Measurements from ENCODE around the gene SOCS6.
"Not testable (repeated sequence)": the region's sequence is repeated elsewhere in the genome, so short reads cannot be mapped to it uniquely, and the experiment has no call there.

Gene SOCS6

GRCh38 chr18:70365361-70365760 lies 76.5 kb downstream of the SOCS6 start:
- no peak for TF ChIP-seq CTCF (conservative IDR thresholded peaks at IDR 0.05; ENCODE audit: control insufficient read depth, insufficient read depth, low read depth, low read length)
- no peak overlapping the region for H3K4me3 ChIP-seq (ENCODE audit: control insufficient read depth, low read depth, low read length)

GRCh38 chr18:70366174-70366573 lies 77.3 kb downstream of the SOCS6 start:
- no peak overlapping the region for H3K4me3 ChIP-seq (ENCODE audit: control insufficient read depth, low read depth, low read length)
- DNase-seq (ENCODE audit: low read depth): no peak
- no peak for TF ChIP-seq CTCF (conservative IDR thresholded peaks at IDR 0.05; ENCODE audit: control insufficient read depth, insufficient read depth, low read depth, low read length)

More at GRCh38 chr18:70365361-70365760, 76.5 kb downstream of the SOCS6 start:
- DNase-seq (ENCODE audit: low read depth): no peak

GRCh38 chr18:70366670-70367069 lies 77.8 kb downstream of the SOCS6 start:
- no peak for DNase-seq (ENCODE audit: low read depth)
- H3K4me3 ChIP-seq (ENCODE audit: control insufficient read depth, low read depth, low read length): no peak overlapping the region
- TF ChIP-seq CTCF (conservative IDR thresholded peaks at IDR 0.05; ENCODE audit: control insufficient read depth, insufficient read depth, low read depth, low read length): no peak

- DNase-seq (ENCODE audit: low read depth); H3K4me3 ChIP-seq (ENCODE audit: control insufficient read depth, low read depth, low read length): not testable (repeated sequence)
Measured at GRCh38 chr18:70367344-70367743, 78.5 kb downstream of the SOCS6 start.

- DNase-seq (ENCODE audit: low read depth): peak; percentile 69
Measured at GRCh38 chr18:70368903-70369302, 80.1 kb downstream of the SOCS6 start.

GRCh38 chr18:70370762-70371733 lies 82.2 kb downstream of the SOCS6 start:
- no peak overlapping the region for H3K4me3 ChIP-seq (ENCODE audit: control insufficient read depth, low read depth, low read length)
- TF ChIP-seq CTCF (conservative IDR thresholded peaks at IDR 0.05; ENCODE audit: control insufficient read depth, insufficient read depth, low read depth, low read length): no peak
- DNase-seq (ENCODE audit: low read depth): no peak

More at GRCh38 chr18:70368903-70369302, 80.1 kb downstream of the SOCS6 start:
- no peak overlapping the region for H3K4me3 ChIP-seq (ENCODE audit: control insufficient read depth, low read depth, low read length)
- TF ChIP-seq CTCF (conservative IDR thresholded peaks at IDR 0.05; ENCODE audit: control insufficient read depth, insufficient read depth, low read depth, low read length): no peak

- no peak for DNase-seq (ENCODE audit: low read depth)
- H3K4me3 ChIP-seq (ENCODE audit: control insufficient read depth, low read depth, low read length): no peak overlapping the region
- TF ChIP-seq CTCF (conservative IDR thresholded peaks at IDR 0.05; ENCODE audit: control insufficient read depth, insufficient read depth, low read depth, low read length): no peak
Measured at GRCh38 chr18:70371908-70372307, 83.1 kb downstream of the SOCS6 start.

Data from fibroblast of mammary gland (primary cell).